NCI-H2227 treated with DMSO at 0.1 percent for 48 hours (cell line): ENCODE data around the gene PWP1.
"Not testable (repeated sequence)": the region's sequence is repeated elsewhere in the genome, so short reads cannot be mapped to it uniquely, and the experiment has no call there.

ENCODE experiments used
- DNase-seq: peaks from one replicate; lab custom pipeline; 2025; lab: John Stamatoyannopoulos, UW

Gene PWP1

GRCh38 chr12:107668320-107669098 lies 17.1 kb upstream of the PWP1 start:
- DNase-seq: no peak

GRCh38 chr12:107669946-107670345 lies 15.7 kb upstream of the PWP1 start:
- DNase-seq: no peak

- no peak for DNase-seq
These were observed 14.5 kb upstream of the PWP1 start for GRCh38 chr12:107670999-107671643.

GRCh38 chr12:107677671-107678070 lies 7.9 kb upstream of the PWP1 start:
- DNase-seq: no peak

- no peak for DNase-seq
These were observed 6.3 kb upstream of the PWP1 start for GRCh38 chr12:107679336-107679735.

GRCh38 chr12:107681455-107681835 lies 4.2 kb upstream of the PWP1 start:
- DNase-seq: no peak

- DNase-seq: no peak
These were observed 3.5 kb upstream of the PWP1 start for GRCh38 chr12:107681836-107682820.

GRCh38 chr12:107684029-107684795 lies 1.4 kb upstream of the PWP1 start:
- DNase-seq: no peak

GRCh38 chr12:107684990-107685359 lies 624 bp upstream of the PWP1 start:
- peak; percentile 66 for DNase-seq

- not testable (repeated sequence) for DNase-seq
These were observed 10.2 kb downstream of the PWP1 start for GRCh38 chr12:107695772-107696171.

- no peak for DNase-seq
These were observed 16.5 kb downstream of the PWP1 start for GRCh38 chr12:107702106-107702505.

GRCh38 chr12:107704041-107704440 lies 18.4 kb downstream of the PWP1 start:
- DNase-seq: no peak

GRCh38 chr12:107705522-107705921 lies 19.9 kb downstream of the PWP1 start:
- DNase-seq: not testable (repeated sequence)

- no peak for DNase-seq
These were observed 30.2 kb downstream of the PWP1 start for GRCh38 chr12:107715780-107716179.

- no peak for DNase-seq
These were observed 33.0 kb downstream of the PWP1 start for GRCh38 chr12:107718606-107719005.

- DNase-seq: not testable (repeated sequence)
These were observed 41.7 kb downstream of the PWP1 start for GRCh38 chr12:107727327-107727726.

GRCh38 chr12:107727742-107728141 lies 42.1 kb downstream of the PWP1 start:
- not testable (repeated sequence) for DNase-seq

GRCh38 chr12:107730618-107731341 lies 45.2 kb downstream of the PWP1 start:
- no peak for DNase-seq

- DNase-seq: no peak
These were observed 45.8 kb downstream of the PWP1 start for GRCh38 chr12:107731366-107731765.

- DNase-seq: no peak
These were observed 46.8 kb downstream of the PWP1 start for GRCh38 chr12:107732365-107732764.

- no peak for DNase-seq
These were observed 48.5 kb downstream of the PWP1 start for GRCh38 chr12:107734139-107734538.
